Measurements from ENCODE around the gene EXD1. TPM values are rescaled to one million over a fixed set of nuclear protein-coding genes. Genes with fewer than 3 reads are reported as not detected.
A peak's percentile ranks its signal among the peaks of the same experiment; 100 is the strongest.
"Not testable (repeated sequence)": the region's sequence is repeated elsewhere in the genome, so short reads cannot be mapped to it uniquely, and the experiment has no call there.

EXD1 gene
- total RNA-seq, 4 donors from 2014 or later, result not detected

DNA sequence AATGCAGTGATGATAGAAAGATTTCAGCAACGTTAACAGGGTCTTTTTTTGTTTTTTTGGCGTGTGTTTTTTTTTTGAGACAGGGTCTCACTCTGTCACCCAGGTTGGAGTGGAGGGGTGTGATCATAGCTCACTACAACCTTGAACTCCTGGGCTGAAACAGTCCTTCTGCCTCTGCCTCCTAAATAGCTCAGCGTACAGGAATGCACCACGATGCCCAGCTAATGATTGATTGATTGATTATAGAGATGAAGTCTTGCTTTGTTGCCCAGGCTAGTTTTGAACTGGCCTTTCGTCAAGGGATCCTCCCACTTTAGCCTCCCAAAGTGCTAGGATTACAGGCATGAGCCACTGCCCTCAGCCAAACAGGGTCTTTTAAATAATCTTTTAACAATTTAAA is 7.5 kb upstream of the EXD1 start:
- 59 to 82% methylated on average over 4 to 5 of the region's 5 CpGs for WGBS, 2 donors
- Histone ChIP-seq H3K27ac (no peak overlapping the region), H3K9me3 (no peaks in the 10 kb centered on the region), H3K4me1 (peaks cover 0 to 23% (median 4%) of the 10 kb centered on the region in 3 donors), H3K36me3 (peaks cover 0 to 24% (median 5%) of the 10 kb centered on the region in 3 donors), H3K4me3 (no peak overlapping the region), H3K27me3 (no peaks in the 10 kb centered on the region)
- intact Hi-C loops (cut with DNase I), result no loop called here
- DNase-seq, result no peak
- TF ChIP-seq, protein P1, sequence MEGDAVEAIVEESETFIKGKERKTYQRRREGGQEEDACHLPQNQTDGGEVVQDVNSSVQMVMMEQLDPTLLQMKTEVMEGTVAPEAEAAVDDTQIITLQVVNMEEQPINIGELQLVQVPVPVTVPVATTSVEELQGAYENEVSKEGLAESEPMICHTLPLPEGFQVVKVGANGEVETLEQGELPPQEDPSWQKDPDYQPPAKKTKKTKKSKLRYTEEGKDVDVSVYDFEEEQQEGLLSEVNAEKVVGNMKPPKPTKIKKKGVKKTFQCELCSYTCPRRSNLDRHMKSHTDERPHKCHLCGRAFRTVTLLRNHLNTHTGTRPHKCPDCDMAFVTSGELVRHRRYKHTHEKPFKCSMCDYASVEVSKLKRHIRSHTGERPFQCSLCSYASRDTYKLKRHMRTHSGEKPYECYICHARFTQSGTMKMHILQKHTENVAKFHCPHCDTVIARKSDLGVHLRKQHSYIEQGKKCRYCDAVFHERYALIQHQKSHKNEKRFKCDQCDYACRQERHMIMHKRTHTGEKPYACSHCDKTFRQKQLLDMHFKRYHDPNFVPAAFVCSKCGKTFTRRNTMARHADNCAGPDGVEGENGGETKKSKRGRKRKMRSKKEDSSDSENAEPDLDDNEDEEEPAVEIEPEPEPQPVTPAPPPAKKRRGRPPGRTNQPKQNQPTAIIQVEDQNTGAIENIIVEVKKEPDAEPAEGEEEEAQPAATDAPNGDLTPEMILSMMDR (IDR thresholded peaks at IDR 0.05), result no peak
- no peak for TF ChIP-seq POLR2A (IDR thresholded peaks at IDR 0.05)

DNA sequence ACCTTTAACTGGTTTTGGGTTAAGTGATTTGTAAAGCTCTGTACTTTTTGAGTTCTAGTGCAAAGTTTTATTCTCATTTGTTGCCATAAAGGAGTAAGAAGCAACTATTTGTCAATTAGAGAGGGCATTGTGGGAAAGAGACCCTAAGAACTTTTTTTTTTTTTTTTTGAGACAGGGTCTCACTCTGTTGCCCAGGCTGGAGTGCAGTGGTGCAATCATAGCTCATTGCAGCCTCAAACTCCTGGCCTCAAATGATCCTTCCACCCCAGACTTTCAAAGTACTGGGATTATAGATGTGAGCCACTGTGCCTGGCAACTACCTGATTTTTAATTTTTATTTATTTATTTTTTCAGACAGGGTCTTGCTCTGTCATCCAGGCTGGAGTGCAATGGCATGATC is 5.4 kb upstream of the EXD1 start:
- H3K27me3 ChIP-seq, result no peaks in the 10 kb centered on the region
- no peaks in the 10 kb centered on the region for H3K9me3 ChIP-seq
- H3K4me1 ChIP-seq, result peaks cover 0 to 39% (median 11%) of the 10 kb centered on the region in 3 donors
- no peak overlapping the region for H3K27ac ChIP-seq
- H3K36me3 ChIP-seq, result peaks cover 0 to 4% (median 0%) of the 10 kb centered on the region in 3 donors
- no peak overlapping the region for H3K4me3 ChIP-seq
- no peak for TF ChIP-seq POLR2A (IDR thresholded peaks at IDR 0.05)
- TF ChIP-seq, protein P1 (IDR thresholded peaks at IDR 0.05), result no peak
- no peak for DNase-seq
- intact Hi-C loops (cut with DNase I), result no loop called here

DNA sequence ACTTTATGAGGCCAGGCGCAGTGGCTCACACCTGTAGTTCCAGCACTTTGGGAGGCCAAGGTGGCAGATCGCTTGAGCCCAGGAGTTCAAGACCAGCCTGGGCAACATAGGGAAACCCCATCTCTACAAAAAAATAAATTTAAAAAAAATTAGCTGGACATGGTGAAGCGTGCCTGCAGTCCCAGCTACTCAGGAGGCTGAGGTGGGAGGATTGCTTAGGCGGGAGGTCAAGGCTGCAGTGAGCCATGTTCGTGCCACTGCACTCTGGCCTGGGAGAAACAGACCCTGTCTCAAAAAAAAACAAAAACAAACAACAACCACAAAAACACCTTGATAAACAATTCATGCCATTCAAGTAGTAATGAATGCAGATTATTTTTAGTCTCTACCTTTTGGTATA is 4.7 kb upstream of the EXD1 start:
- H3K4me3 ChIP-seq; H3K27me3 ChIP-seq; H3K36me3 ChIP-seq; H3K9me3 ChIP-seq; DNase-seq; intact Hi-C loops (cut with DNase I); H3K27ac ChIP-seq: not testable (repeated sequence)
- WGBS, 2 donors, result 88 to 94% methylated on average over 5 of the region's 5 CpGs
- H3K4me1 ChIP-seq, result peaks cover 5 to 44% (median 11%) of the 10 kb centered on the region in 3 donors

DNA sequence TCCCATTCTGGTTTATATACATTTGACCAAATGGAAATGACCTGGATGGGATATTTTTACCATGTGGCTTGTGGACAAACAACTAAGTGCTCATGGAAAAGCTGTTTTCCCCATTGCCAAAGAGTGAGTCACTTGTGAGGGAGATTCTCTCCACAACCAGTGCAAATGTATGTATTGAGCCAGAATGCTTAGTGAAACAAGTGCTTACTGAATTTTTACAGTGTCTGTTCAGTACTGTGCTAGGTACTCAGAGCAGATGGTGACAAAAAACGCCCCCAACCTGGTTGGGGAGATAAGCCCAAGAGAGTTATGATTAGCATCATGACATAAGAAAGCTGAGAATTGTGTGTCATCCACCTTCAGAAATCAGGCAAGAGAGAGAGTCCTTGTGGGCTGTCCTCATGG is 2.8 kb upstream of the EXD1 start:
- Histone ChIP-seq H3K4me1 (peaks cover 7 to 47% (median 11%) of the 10 kb centered on the region in 3 donors), H3K4me3 (no peak overlapping the region), H3K36me3 (peaks cover 0 to 3% (median 0%) of the 10 kb centered on the region in 3 donors), H3K9me3 (no peaks in the 10 kb centered on the region), H3K27me3 (no peaks in the 10 kb centered on the region), H3K27ac (peak overlapping the region in 1 of 4 donors; percentile 1)
- intact Hi-C loops (cut with DNase I), result no loop called here
- TF ChIP-seq, protein P1 (IDR thresholded peaks at IDR 0.05), result no peak
- no peak for TF ChIP-seq POLR2A (IDR thresholded peaks at IDR 0.05)
- WGBS, 2 donors, result 67% methylated on average over 1 of the region's 1 CpG
- no peak for DNase-seq

DNA sequence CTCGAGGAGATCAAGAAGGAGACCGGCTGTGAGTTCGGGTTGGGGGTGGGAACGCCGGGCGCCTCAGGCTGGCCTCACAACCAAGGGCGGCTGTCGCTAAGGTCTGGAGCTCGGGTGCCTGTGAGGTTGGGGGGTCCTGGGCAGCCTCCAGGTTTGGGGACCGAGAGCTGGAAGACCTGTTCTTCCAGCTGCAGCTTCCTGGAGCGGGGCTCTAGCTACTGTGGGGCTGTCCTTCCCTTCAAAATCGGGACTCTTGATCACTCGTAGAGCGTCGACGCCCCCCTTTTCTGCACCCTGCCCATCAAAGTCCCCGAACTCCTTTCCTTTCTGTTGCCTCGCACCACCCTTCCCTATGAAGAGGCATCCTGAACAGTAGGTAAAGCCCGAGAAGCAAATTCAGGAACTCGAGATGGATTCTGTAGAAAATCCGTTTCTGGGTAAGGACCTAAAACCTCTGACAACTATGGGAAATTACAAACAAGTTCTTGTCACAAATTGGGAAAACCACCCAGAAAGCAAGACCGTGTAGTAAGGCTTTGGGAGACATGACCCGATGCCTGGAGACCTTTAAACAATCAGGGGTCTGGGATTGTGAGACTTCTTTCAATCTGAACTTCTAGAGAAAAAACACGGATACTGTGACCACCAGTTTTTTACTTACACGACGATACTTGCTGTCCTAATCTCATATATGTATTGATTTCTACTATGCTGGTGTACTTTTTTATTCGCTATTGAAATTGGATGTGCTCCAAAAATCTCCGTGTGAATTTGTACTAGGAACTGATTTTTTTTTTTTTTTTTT is 1.1 kb upstream of the EXD1 start:
- WGBS, 2 donors, result 3 to 5% methylated on average over 18 to 19 of the region's 28 CpGs
- peak; percentile 25 for DNase-seq

More for the DNA sequence above, 1.1 kb upstream of the EXD1 start:
- Histone ChIP-seq H3K4me3 (peak overlapping the region; percentile 67 to 90 (median 78)), H3K27me3 (no peaks in the 10 kb centered on the region), H3K9me3 (no peaks in the 10 kb centered on the region), H3K36me3 (no peaks in the 10 kb centered on the region), H3K27ac (peak overlapping the region; percentile 91 to 99 (median 96)), H3K4me1 (peaks cover 7 to 47% (median 11%) of the 10 kb centered on the region in 3 donors)
- intact Hi-C loops (cut with DNase I), result no loop called here
- TF ChIP-seq, protein P1 (IDR thresholded peaks at IDR 0.05), result no peak
- TF ChIP-seq POLR2A (IDR thresholded peaks at IDR 0.05), result no peak

Data from esophagus squamous epithelium (tissue), 5 donors.